ENCODE data around the gene RASL11B. TPM values are rescaled to one million over a fixed set of nuclear protein-coding genes. Genes with fewer than 3 reads are reported as not detected.

The RASL11B gene
- total RNA-seq, 1 experiment from 2014 or later = not detected

- peak; percentile 86 for DNase-seq (ENCODE audit: low spot score)
Observed at GRCh38 chr4:52873191-52873590, 11.1 kb downstream of the RASL11B start.

- peak; percentile 12 for DNase-seq (ENCODE audit: low spot score)
Observed at GRCh38 chr4:52873861-52874343, 11.8 kb downstream of the RASL11B start.

- no peak for DNase-seq (ENCODE audit: low spot score)
Observed at GRCh38 chr4:52874948-52875347, 12.8 kb downstream of the RASL11B start.

GRCh38 chr4:52876069-52876468, 14.0 kb downstream of the RASL11B start:
- DNase-seq (ENCODE audit: low spot score) = no peak

- no peak for DNase-seq (ENCODE audit: low spot score)
Observed at GRCh38 chr4:52877036-52877435, 14.9 kb downstream of the RASL11B start.

GRCh38 chr4:52877694-52878093, 15.6 kb downstream of the RASL11B start:
- DNase-seq (ENCODE audit: low spot score) = no peak

GRCh38 chr4:52879471-52879870, 17.4 kb downstream of the RASL11B start:
- no peak for DNase-seq (ENCODE audit: low spot score)

GRCh38 chr4:52880994-52881393, 18.9 kb downstream of the RASL11B start:
- DNase-seq (ENCODE audit: low spot score) = no peak

GRCh38 chr4:52883183-52883621, 21.1 kb downstream of the RASL11B start:
- DNase-seq (ENCODE audit: low spot score) = no peak

- no peak for DNase-seq (ENCODE audit: low spot score)
Observed at GRCh38 chr4:52883707-52884669, 21.9 kb downstream of the RASL11B start.

- no peak for DNase-seq (ENCODE audit: low spot score)
Observed at GRCh38 chr4:52884994-52885393, 22.9 kb downstream of the RASL11B start.

GRCh38 chr4:52889354-52889753, 27.2 kb downstream of the RASL11B start:
- no peak for DNase-seq (ENCODE audit: low spot score)

GRCh38 chr4:52889778-52890520, 27.8 kb downstream of the RASL11B start:
- no peak for DNase-seq (ENCODE audit: low spot score)

GRCh38 chr4:52890521-52890791, 28.3 kb downstream of the RASL11B start:
- no peak for DNase-seq (ENCODE audit: low spot score)

GRCh38 chr4:52891743-52892142, 29.6 kb downstream of the RASL11B start:
- no peak for DNase-seq (ENCODE audit: low spot score)

GRCh38 chr4:52892880-52893279, 30.8 kb downstream of the RASL11B start:
- no peak for DNase-seq (ENCODE audit: low spot score)

- no peak for DNase-seq (ENCODE audit: low spot score)
Observed at GRCh38 chr4:52894443-52894842, 32.3 kb downstream of the RASL11B start.

- DNase-seq (ENCODE audit: low spot score) = no peak
Observed at GRCh38 chr4:52903273-52903672, 41.2 kb downstream of the RASL11B start.

- DNase-seq (ENCODE audit: low spot score) = no peak
Observed at GRCh38 chr4:52904421-52904820, 42.3 kb downstream of the RASL11B start.

- DNase-seq (ENCODE audit: low spot score) = no peak
Observed at GRCh38 chr4:52907510-52907909, 45.4 kb downstream of the RASL11B start.

GRCh38 chr4:52910115-52910514, 48.0 kb downstream of the RASL11B start:
- DNase-seq (ENCODE audit: low spot score) = no peak

GRCh38 chr4:52911684-52912294, 49.7 kb downstream of the RASL11B start:
- DNase-seq (ENCODE audit: low spot score) = peak; percentile 89
